ENCODE measurements around the gene PYM1.

Gene PYM1

GRCh38 chr12:55927588-55928502, at the start of gene PYM1:
PYM1 (minus strand) TSS chr12:55927894; CDS start chr12:55927761, 133 bp downstream.
- DNase-seq (ENCODE audit: low spot score) = peak; percentile 62

GRCh38 chr12:55974308-55974730, 46.6 kb upstream of the PYM1 start:
- peak; percentile 49 for DNase-seq (ENCODE audit: low spot score)

- peak; percentile 97 for DNase-seq (ENCODE audit: low spot score)
These were observed 46.1 kb upstream of the PYM1 start, which contains the start of gene RAB5B for GRCh38 chr12:55973599-55974307. RAB5B (plus strand) TSS chr12:55974078; CDS start chr12:55986961, 12,883 bp downstream.

GRCh38 chr12:55972911-55973598, 45.4 kb upstream of the PYM1 start:
- DNase-seq (ENCODE audit: low spot score) = no peak

- no peak for DNase-seq (ENCODE audit: low spot score)
These were observed 44.8 kb upstream of the PYM1 start for GRCh38 chr12:55972456-55972855.

GRCh38 chr12:55972042-55972441, 44.3 kb upstream of the PYM1 start:
- peak; percentile 55 for DNase-seq (ENCODE audit: low spot score)

- DNase-seq (ENCODE audit: low spot score) = no peak
These were observed 43.1 kb upstream of the PYM1 start for GRCh38 chr12:55970775-55971174.

- DNase-seq (ENCODE audit: low spot score) = no peak
These were observed 41.7 kb upstream of the PYM1 start for GRCh38 chr12:55969356-55969755.

GRCh38 chr12:55966408-55967281, 39.0 kb upstream of the PYM1 start, which contains the start of gene CDK2:
CDK2 (plus strand) TSS chr12:55966830; CDS start chr12:55967009, 179 bp downstream.
- peak; percentile 96 for DNase-seq (ENCODE audit: low spot score)

- DNase-seq (ENCODE audit: low spot score) = no peak
These were observed 38.3 kb upstream of the PYM1 start, which contains the start of gene PMEL for GRCh38 chr12:55965941-55966407. PMEL (minus strand) TSS chr12:55966042; CDS start chr12:55966011, 31 bp downstream.

- DNase-seq (ENCODE audit: low spot score) = no peak
These were observed 37.5 kb upstream of the PYM1 start for GRCh38 chr12:55965240-55965639.

GRCh38 chr12:55963760-55964159, 36.1 kb upstream of the PYM1 start:
- no peak for DNase-seq (ENCODE audit: low spot score)

GRCh38 chr12:55957106-55957859, 29.6 kb upstream of the PYM1 start:
- no peak for DNase-seq (ENCODE audit: low spot score)

GRCh38 chr12:55955800-55956508, 28.3 kb upstream of the PYM1 start:
- DNase-seq (ENCODE audit: low spot score) = peak; percentile 71

- DNase-seq (ENCODE audit: low spot score) = no peak
These were observed 27.6 kb upstream of the PYM1 start for GRCh38 chr12:55955344-55955743.

- no peak for DNase-seq (ENCODE audit: low spot score)
These were observed 18.9 kb upstream of the PYM1 start for GRCh38 chr12:55946553-55946952.

- DNase-seq (ENCODE audit: low spot score) = no peak
These were observed 15.0 kb upstream of the PYM1 start for GRCh38 chr12:55942577-55943136.

- no peak for DNase-seq (ENCODE audit: low spot score)
These were observed 14.4 kb upstream of the PYM1 start for GRCh38 chr12:55942055-55942454.

- peak; percentile 90 for DNase-seq (ENCODE audit: low spot score)
These were observed 12.5 kb upstream of the PYM1 start for GRCh38 chr12:55940065-55940732.

All from AG08395 (cell line).